Neural progenitor cell (in vitro differentiated cells): Measurements from ENCODE around the gene GM2A. TPM values are rescaled to one million over a fixed set of nuclear protein-coding genes. Genes with fewer than 3 reads are reported as not detected.

ENCODE experiments used
- DNase-seq: peaks from one replicate; pipeline ENCODE4 v3.0.0-alpha.2; 2016; ENCODE audit warnings: low spot score
- H2AFZ ChIP-seq: fragments of 200-600 bp; sonication (generic); replicated peaks from 2 replicates; pipeline ENCODE4 v1.6.1; 2016; ENCODE audit warnings: antibody characterized with exemption
- H3F3A ChIP-seq: fragments of 200-600 bp; sonication (generic); 2 replicates; pipeline ENCODE4 v1.6.1; 2016; ENCODE audit warnings: antibody characterized with exemption, low read depth
- H3K27ac ChIP-seq: fragments of 200-600 bp; sonication (generic); 2 replicates; pipeline ENCODE4 v1.5.1; 2016; ENCODE audit warnings: mild to moderate bottlenecking
- H3K27me3 ChIP-seq: fragments of 200-600 bp; sonication (generic); 2 replicates; pipeline ENCODE4 v1.6.1; 2016; ENCODE audit warnings: mild to moderate bottlenecking, moderate library complexity
- H3K36me3 ChIP-seq: fragments of 200-600 bp; sonication (generic); 2 replicates; pipeline ENCODE4 v1.5.1; 2016
- H3K4me1 ChIP-seq: fragments of 200-600 bp; sonication (generic); 2 replicates; pipeline ENCODE4 v1.6.1; 2016; ENCODE audit warnings: mixed run types
- H3K4me2 ChIP-seq: fragments of 200-600 bp; sonication (generic); 2 replicates; pipeline ENCODE4 v1.6.1; 2016
- H3K4me3 ChIP-seq: fragments of 200-600 bp; sonication (generic); 2 replicates; pipeline ENCODE4 v1.5.1; 2016
- H3K79me2 ChIP-seq: fragments of 200-600 bp; sonication (generic); 2 replicates; pipeline ENCODE4 v1.6.1; 2016; ENCODE audit warnings: low read depth
- H3K9ac ChIP-seq: fragments of 200-600 bp; sonication (generic); 2 replicates; pipeline ENCODE4 v1.6.1; 2016
- H3K9me3 ChIP-seq: fragments of 200-600 bp; sonication (generic); 2 replicates; pipeline ENCODE4 v1.5.1; 2016; ENCODE audit warnings: low read depth
- H4K20me1 ChIP-seq: fragments of 200-600 bp; sonication (generic); 2 replicates; pipeline ENCODE4 v1.6.1; 2016; ENCODE audit warnings: low read depth
- H3K27ac Mint-ChIP-seq: 3 replicates; pipeline ENCODE4 v1.8.0; 2021; ENCODE audit warnings: mixed read lengths
- H3K27me3 Mint-ChIP-seq: 2 replicates; pipeline ENCODE4 v1.8.0; 2022; ENCODE audit warnings: low read depth, mild to moderate bottlenecking, inconsistent platforms, moderate library complexity, mixed read lengths; ENCODE audit not compliant: insufficient read depth
- H3K36me3 Mint-ChIP-seq: 3 replicates; pipeline ENCODE4 v1.8.0; 2021; ENCODE audit warnings: mixed read lengths
- H3K4me1 Mint-ChIP-seq: 3 replicates; pipeline ENCODE4 v1.8.0; 2021; ENCODE audit warnings: mixed read lengths
- H3K4me3 Mint-ChIP-seq: 3 replicates; pipeline ENCODE4 v1.8.0; 2021; ENCODE audit warnings: mild to moderate bottlenecking, moderate library complexity, mixed read lengths
- H3K9me3 Mint-ChIP-seq: 3 replicates; pipeline ENCODE4 v1.8.0; 2020; ENCODE audit warnings: mixed read lengths
- CTCF ChIP-seq: fragments of 200-600 bp; sonication (generic); IDR thresholded peaks from 2 replicates; pipeline ENCODE4 v1.5.1; 2017; ENCODE audit warnings: antibody characterized with exemption, mild to moderate bottlenecking
- EZH2 ChIP-seq: fragments of 200-600 bp; sonication (generic); IDR thresholded peaks from 2 replicates; pipeline ENCODE4 v1.6.1; 2017; ENCODE audit warnings: antibody characterized with exemption, mild to moderate bottlenecking, moderate library complexity
- EZH2phosphoT487 ChIP-seq: fragments of 200-600 bp; sonication (generic); IDR thresholded peaks from 2 replicates; pipeline ENCODE4 v1.6.1; 2017; ENCODE audit warnings: antibody characterized with exemption
- total RNA-seq: library from RNA; depleted of rRNA; stranded (reverse); fragments of >200 nt; gene quantifications from 2 replicates; pipeline ENCODE4 v1.2.3, GENCODE V29; 2015; ENCODE audit warnings: low replicate concordance

GM2A gene
- total RNA-seq = 19.4 TPM in 2 replicates

GRCh38 chr5:151252762-151253604 is at the start of gene GM2A:
GM2A (plus strand) TSS chr5:151253185; CDS start chr5:151253217, 32 bp downstream.
- no peak within 1 kb of the TSS for H3K27ac ChIP-seq
- peaks cover 7% of the 10 kb centered on the region for H3K27me3 ChIP-seq
- Mint-ChIP-seq H3K4me3 (peak within 1 kb of the TSS; percentile 94), H3K27ac (no peak within 1 kb of the TSS), H3K9me3 (no peaks in the 10 kb centered on the region), H3K27me3 (peaks cover 2% of the 10 kb centered on the region), H3K4me1 (peaks cover 11% of the 10 kb centered on the region), H3K36me3 (no peaks in the 10 kb centered on the region)
- H3F3A ChIP-seq = peaks cover 14% of the 10 kb centered on the region
- H2AFZ ChIP-seq = peak within 1 kb of the TSS; percentile 95
- peaks cover 6% of the 10 kb centered on the region for H3K4me1 ChIP-seq
- H3K4me2 ChIP-seq = peak within 1 kb of the TSS; percentile 85
- H4K20me1 ChIP-seq = no peaks in the 10 kb centered on the region
- H3K4me3 ChIP-seq = peak within 1 kb of the TSS; percentile 73
- H3K9me3 ChIP-seq = no peaks in the 10 kb centered on the region
- TF ChIP-seq EZH2 (no peak), CTCF (no peak), EZH2phosphoT487 (no peak)
- no peaks in the 10 kb centered on the region for H3K36me3 ChIP-seq
- no peaks in the 10 kb centered on the region for H3K79me2 ChIP-seq
- peak; percentile 99 for DNase-seq
- H3K9ac ChIP-seq = peak within 1 kb of the TSS; percentile 54

GRCh38 chr5:151204051-151204450 is 48.9 kb upstream of the GM2A start:
- Mint-ChIP-seq H3K9me3 (no peaks in the 10 kb centered on the region), H3K4me1 (no peaks in the 10 kb centered on the region), H3K27me3 (peaks cover 7% of the 10 kb centered on the region), H3K27ac (no peak overlapping the region), H3K4me3 (no peak overlapping the region), H3K36me3 (no peaks in the 10 kb centered on the region)
- H3K9ac ChIP-seq = no peak overlapping the region
- no peaks in the 10 kb centered on the region for H4K20me1 ChIP-seq
- no peak overlapping the region for H3K27ac ChIP-seq
- H3K36me3 ChIP-seq = no peaks in the 10 kb centered on the region
- no peaks in the 10 kb centered on the region for H3F3A ChIP-seq
- H2AFZ ChIP-seq = no peak overlapping the region
- H3K27me3 ChIP-seq = no peaks in the 10 kb centered on the region
- no peaks in the 10 kb centered on the region for H3K79me2 ChIP-seq
- H3K4me2 ChIP-seq = no peak overlapping the region
- H3K4me3 ChIP-seq = no peak overlapping the region
- peaks cover 4% of the 10 kb centered on the region for H3K4me1 ChIP-seq
- TF ChIP-seq EZH2phosphoT487 = no peak
- no peak for TF ChIP-seq CTCF
- no peaks in the 10 kb centered on the region for H3K9me3 ChIP-seq
- DNase-seq = no peak

- no peak overlapping the region for H2AFZ ChIP-seq
- peaks cover 4% of the 10 kb centered on the region for H3K4me1 ChIP-seq
- no peak overlapping the region for H3K27ac ChIP-seq
- no peaks in the 10 kb centered on the region for H3K36me3 Mint-ChIP-seq
- no peaks in the 10 kb centered on the region for H3K27me3 ChIP-seq
- H3K27me3 Mint-ChIP-seq = peaks cover 5% of the 10 kb centered on the region
- H3K4me2 ChIP-seq = no peak overlapping the region
- DNase-seq = no peak
- no peaks in the 10 kb centered on the region for H3K9me3 ChIP-seq
- no peaks in the 10 kb centered on the region for H3K9me3 Mint-ChIP-seq
- no peak overlapping the region for H3K4me3 ChIP-seq
- peak overlapping the region; percentile 46 for H3K27ac Mint-ChIP-seq
- H3F3A ChIP-seq = no peaks in the 10 kb centered on the region
- H3K79me2 ChIP-seq = no peaks in the 10 kb centered on the region
- TF ChIP-seq EZH2 (no peak), CTCF (no peak), EZH2phosphoT487 (no peak)
- no peaks in the 10 kb centered on the region for H3K4me1 Mint-ChIP-seq
- H3K36me3 ChIP-seq = no peaks in the 10 kb centered on the region
- no peaks in the 10 kb centered on the region for H4K20me1 ChIP-seq
- no peak overlapping the region for H3K4me3 Mint-ChIP-seq
- H3K9ac ChIP-seq = no peak overlapping the region
Observed at GRCh38 chr5:151205411-151205810, 47.6 kb upstream of the GM2A start.
